ENCODE results near the gene ARHGEF4. TPM values are rescaled to one million over a fixed set of nuclear protein-coding genes. Genes with fewer than 3 reads are reported as not detected.

The ARHGEF4 gene
- total and polyA plus RNA-seq, 7 experiments from 2014 or later = 2.0 to 4.4 (median 3.0) TPM; not detected in 1

GRCh38 chr2:131055169-131056065 is 218.7 kb downstream of the ARHGEF4 start:
- no peak overlapping the region for H3K4me3 ChIP-seq (ENCODE audit: low read length)
- ChIA-PET POLR2A (no interaction called here), CTCF (no interaction called here)
- Mint-ChIP-seq H3K27ac (peak overlapping the region in 5 of 9 donors; percentile 31 to 79 (median 52)), H3K4me1 (peaks cover 4 to 31% (median 26%) of the 10 kb centered on the region in 7 donors), H3K27me3 (no peaks in the 10 kb centered on the region), H3K9me3 (no peaks in the 10 kb centered on the region), H3K4me3 (no peak overlapping the region), H3K36me3 (peaks cover 9 to 55% (median 27%) of the 10 kb centered on the region in 5 donors)
- H3K4me1 ChIP-seq (ENCODE audit: control insufficient read depth in 2 of 2, insufficient read depth in 2 of 2, low read length in 2 of 2) = no peaks in the 10 kb centered on the region
- DNase-seq = no peak
- intact Hi-C loops (cut with micrococcal nuclease) = no loop called here
- H3K27ac ChIP-seq (ENCODE audit: low read depth, low read length) = no peak overlapping the region
- H3K36me3 ChIP-seq (ENCODE audit: control insufficient read depth in 2 of 3, insufficient read depth in 3 of 3, low read length in 3 of 3) = peaks cover 9 to 64% (median 10%) of the 10 kb centered on the region in 3 experiments
- peak; percentile 17 for ATAC-seq
- H3K9me3 ChIP-seq (ENCODE audit: control insufficient read depth in 2 of 3, low read length in 3 of 3) = no peaks in the 10 kb centered on the region
- no peaks in the 10 kb centered on the region for H3K27me3 ChIP-seq (ENCODE audit: control insufficient read depth in 2 of 2, insufficient read depth in 2 of 2, low read length in 2 of 2)

GRCh38 chr2:131056204-131056931 is 219.7 kb downstream of the ARHGEF4 start:
- H3K27ac ChIP-seq (ENCODE audit: low read depth, low read length) = no peak overlapping the region
- Mint-ChIP-seq H3K27ac (peak overlapping the region in 6 of 9 donors; percentile 28 to 79 (median 47)), H3K4me3 (no peak overlapping the region), H3K4me1 (peaks cover 4 to 36% (median 29%) of the 10 kb centered on the region in 7 donors), H3K36me3 (peaks cover 9 to 60% (median 28%) of the 10 kb centered on the region in 5 donors), H3K9me3 (no peaks in the 10 kb centered on the region), H3K27me3 (no peaks in the 10 kb centered on the region)
- POLR2A ChIA-PET = no interaction called here
- no peak overlapping the region for H3K4me3 ChIP-seq (ENCODE audit: low read length)
- no peaks in the 10 kb centered on the region for H3K27me3 ChIP-seq (ENCODE audit: control insufficient read depth in 2 of 2, insufficient read depth in 2 of 2, low read length in 2 of 2)
- ATAC-seq (no peak), DNase-seq (no peak)
- no peaks in the 10 kb centered on the region for H3K4me1 ChIP-seq (ENCODE audit: control insufficient read depth in 2 of 2, insufficient read depth in 2 of 2, low read length in 2 of 2)
- CTCF ChIA-PET = no interaction called here
- H3K9me3 ChIP-seq (ENCODE audit: control insufficient read depth in 2 of 3, low read length in 3 of 3) = no peaks in the 10 kb centered on the region
- intact Hi-C loops (cut with micrococcal nuclease) = no loop called here
- H3K36me3 ChIP-seq (ENCODE audit: control insufficient read depth in 2 of 3, insufficient read depth in 3 of 3, low read length in 3 of 3) = peaks cover 6 to 56% (median 10%) of the 10 kb centered on the region in 3 experiments

GRCh38 chr2:131056932-131057287 is 220.2 kb downstream of the ARHGEF4 start:
- Histone ChIP-seq H3K9me3 (ENCODE audit: control insufficient read depth in 2 of 3, low read length in 3 of 3) (no peaks in the 10 kb centered on the region), H3K4me3 (ENCODE audit: low read length) (no peak overlapping the region), H3K4me1 (ENCODE audit: control insufficient read depth in 2 of 2, insufficient read depth in 2 of 2, low read length in 2 of 2) (no peaks in the 10 kb centered on the region), H3K36me3 (ENCODE audit: control insufficient read depth in 2 of 3, insufficient read depth in 3 of 3, low read length in 3 of 3) (peaks cover under 1 to 56% (median 6%) of the 10 kb centered on the region in 3 experiments), H3K27me3 (ENCODE audit: control insufficient read depth in 2 of 2, insufficient read depth in 2 of 2, low read length in 2 of 2) (no peaks in the 10 kb centered on the region), H3K27ac (ENCODE audit: low read depth, low read length) (no peak overlapping the region)
- Mint-ChIP-seq H3K27ac (peak overlapping the region in 4 of 9 donors; percentile 5 to 79 (median 63)), H3K4me1 (peaks cover 4 to 39% (median 34%) of the 10 kb centered on the region in 7 donors), H3K27me3 (no peaks in the 10 kb centered on the region), H3K4me3 (no peak overlapping the region), H3K9me3 (no peaks in the 10 kb centered on the region), H3K36me3 (peaks cover 4 to 56% (median 23%) of the 10 kb centered on the region in 5 donors)
- ChIA-PET POLR2A (no interaction called here), CTCF (no interaction called here)
- intact Hi-C loops (cut with micrococcal nuclease) = no loop called here
- ATAC-seq (no peak), DNase-seq (no peak)

GRCh38 chr2:131058214-131058843 is 221.6 kb downstream of the ARHGEF4 start:
- intact Hi-C loops (cut with micrococcal nuclease) = no loop called here
- no peaks in the 10 kb centered on the region for H3K9me3 ChIP-seq (ENCODE audit: control insufficient read depth in 2 of 3, low read length in 3 of 3)
- H3K27ac Mint-ChIP-seq = peak overlapping the region in 3 of 9 donors; percentile 61
- CTCF ChIA-PET = interaction anchor here (0.8 kb wide), 1 partner anchor 17 kb away, joined by 3 read pairs; no protein-coding TSS in a partner anchor
- peaks cover 9 to 46% (median 39%) of the 10 kb centered on the region in 7 donors for H3K4me1 Mint-ChIP-seq
- no peaks in the 10 kb centered on the region for H3K27me3 ChIP-seq (ENCODE audit: control insufficient read depth in 2 of 2, insufficient read depth in 2 of 2, low read length in 2 of 2)
- DNase-seq = no peak
- no peak overlapping the region for H3K27ac ChIP-seq (ENCODE audit: low read depth, low read length)
- H3K27me3 Mint-ChIP-seq = no peaks in the 10 kb centered on the region
- POLR2A ChIA-PET = no interaction called here
- peaks cover 0 to 46% (median 17%) of the 10 kb centered on the region in 5 donors for H3K36me3 Mint-ChIP-seq
- peaks cover 0 to 46% (median 0%) of the 10 kb centered on the region in 3 experiments for H3K36me3 ChIP-seq (ENCODE audit: control insufficient read depth in 2 of 3, insufficient read depth in 3 of 3, low read length in 3 of 3)
- no peak overlapping the region for H3K4me3 ChIP-seq (ENCODE audit: low read length)
- no peak for ATAC-seq
- H3K9me3 Mint-ChIP-seq = no peaks in the 10 kb centered on the region
- H3K4me1 ChIP-seq (ENCODE audit: control insufficient read depth in 2 of 2, insufficient read depth in 2 of 2, low read length in 2 of 2) = no peaks in the 10 kb centered on the region
- no peak overlapping the region for H3K4me3 Mint-ChIP-seq

GRCh38 chr2:131058920-131059319 is 222.2 kb downstream of the ARHGEF4 start:
- Histone ChIP-seq H3K27me3 (ENCODE audit: control insufficient read depth in 2 of 2, insufficient read depth in 2 of 2, low read length in 2 of 2) (no peaks in the 10 kb centered on the region), H3K4me3 (ENCODE audit: low read length) (no peak overlapping the region), H3K4me1 (ENCODE audit: control insufficient read depth in 2 of 2, insufficient read depth in 2 of 2, low read length in 2 of 2) (no peaks in the 10 kb centered on the region), H3K27ac (ENCODE audit: low read depth, low read length) (no peak overlapping the region), H3K9me3 (ENCODE audit: control insufficient read depth in 2 of 3, low read length in 3 of 3) (no peaks in the 10 kb centered on the region), H3K36me3 (ENCODE audit: control insufficient read depth in 2 of 3, insufficient read depth in 3 of 3, low read length in 3 of 3) (peaks cover 0 to 43% (median 0%) of the 10 kb centered on the region in 3 experiments)
- intact Hi-C loops (cut with micrococcal nuclease) = no loop called here
- ATAC-seq (no peak), DNase-seq (no peak)
- H3K4me3 Mint-ChIP-seq = no peak overlapping the region
- peak overlapping the region in 1 of 9 donors; percentile 44 for H3K27ac Mint-ChIP-seq
- CTCF ChIA-PET = interaction anchor here (0.8 kb wide), 1 partner anchor 18 kb away, joined by 3 read pairs; no protein-coding TSS in a partner anchor
- no peaks in the 10 kb centered on the region for H3K9me3 Mint-ChIP-seq
- POLR2A ChIA-PET = no interaction called here
- H3K4me1 Mint-ChIP-seq = peaks cover 11 to 49% (median 41%) of the 10 kb centered on the region in 7 donors
- no peaks in the 10 kb centered on the region for H3K27me3 Mint-ChIP-seq
- peaks cover 0 to 46% (median 17%) of the 10 kb centered on the region in 5 donors for H3K36me3 Mint-ChIP-seq

GRCh38 chr2:131063501-131064283 is 227.0 kb downstream of the ARHGEF4 start:
- Histone ChIP-seq H3K27me3 (ENCODE audit: control insufficient read depth in 2 of 2, insufficient read depth in 2 of 2, low read length in 2 of 2) (no peaks in the 10 kb centered on the region), H3K4me3 (ENCODE audit: low read length) (no peak overlapping the region), H3K27ac (ENCODE audit: low read depth, low read length) (no peak overlapping the region), H3K36me3 (ENCODE audit: control insufficient read depth in 2 of 3, insufficient read depth in 3 of 3, low read length in 3 of 3) (peaks cover 0 to 47% (median 0%) of the 10 kb centered on the region in 3 experiments), H3K4me1 (ENCODE audit: control insufficient read depth in 2 of 2, insufficient read depth in 2 of 2, low read length in 2 of 2) (no peaks in the 10 kb centered on the region), H3K9me3 (ENCODE audit: control insufficient read depth in 2 of 3, low read length in 3 of 3) (no peaks in the 10 kb centered on the region)
- no peaks in the 10 kb centered on the region for H3K27me3 Mint-ChIP-seq
- H3K4me1 Mint-ChIP-seq = peaks cover 22 to 61% (median 53%) of the 10 kb centered on the region in 7 donors
- no peaks in the 10 kb centered on the region for H3K9me3 Mint-ChIP-seq
- intact Hi-C loops (cut with micrococcal nuclease) = no loop called here
- DNase-seq = no peak
- H3K4me3 Mint-ChIP-seq = no peak overlapping the region
- POLR2A ChIA-PET = no interaction called here
- CTCF ChIA-PET = no interaction called here
- no peak for ATAC-seq
- peaks cover 9 to 48% (median 22%) of the 10 kb centered on the region in 5 donors for H3K36me3 Mint-ChIP-seq
- H3K27ac Mint-ChIP-seq = peak overlapping the region in 3 of 9 donors; percentile 27 to 73 (median 41)
